Measurements from ENCODE around the gene DHDH.

The DHDH gene

GRCh38 chr19:48992581-48993174, 59.2 kb downstream of the DHDH start:
- DNase-seq (ENCODE audit: low spot score), result no peak

GRCh38 chr19:48993175-48994034, 59.9 kb downstream of the DHDH start, which contains the start of the genes GYS1 and RUVBL2:
Gene GYS1 (minus strand): TSS chr19:48993309. CDS start chr19:48993112, 197 bp downstream.
Gene RUVBL2 (plus strand): TSS chr19:48993887. CDS start chr19:48993912, 25 bp downstream.
- DNase-seq (ENCODE audit: low spot score), result peak; percentile 100

- no peak for DNase-seq (ENCODE audit: low spot score)
These were observed 60.5 kb downstream of the DHDH start for GRCh38 chr19:48994035-48994386.

Measured in COLO829 (cell line).